ENCODE results near the gene GLIPR1.

Gene GLIPR1

DNA sequence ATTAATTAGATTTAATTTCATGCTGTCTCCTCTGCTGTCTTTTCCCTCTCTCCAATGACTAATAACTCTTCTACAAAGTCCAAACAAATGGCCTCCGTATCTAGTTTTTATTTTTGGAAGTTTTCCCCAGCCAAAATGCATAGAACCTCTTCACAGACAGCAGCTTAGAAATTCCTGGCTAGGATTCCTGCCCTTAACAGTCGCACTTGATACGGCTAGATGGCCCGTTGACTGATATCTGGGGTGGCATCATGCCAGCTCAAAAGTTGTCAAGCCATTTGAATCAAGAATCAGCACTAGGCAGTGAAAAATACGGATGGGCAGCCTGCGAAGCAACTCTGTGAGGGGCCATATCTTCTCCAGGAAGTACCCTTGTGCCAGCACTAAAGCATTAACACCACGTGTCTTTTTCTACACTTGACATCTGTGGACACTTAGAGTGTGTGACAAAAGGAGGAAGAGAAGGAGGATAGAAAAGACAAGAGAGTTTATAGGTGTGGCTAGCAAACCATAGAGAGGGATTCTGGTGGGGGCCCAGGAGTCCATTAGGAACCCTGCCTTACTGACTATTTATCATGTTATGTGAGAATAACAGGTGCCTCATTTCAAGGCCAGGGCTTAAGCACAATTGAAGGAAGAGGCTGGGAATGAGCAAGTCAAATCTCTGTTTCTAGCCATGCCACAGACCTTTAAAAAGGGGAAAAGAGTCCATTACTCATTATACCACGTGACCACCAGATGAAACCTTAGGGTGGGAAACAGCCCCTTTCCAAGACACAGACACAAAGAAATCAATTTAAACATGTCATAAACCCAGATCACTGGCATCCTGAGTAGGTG is 70.1 kb downstream of the GLIPR1 start:
- TF ChIP-seq, protein P1, sequence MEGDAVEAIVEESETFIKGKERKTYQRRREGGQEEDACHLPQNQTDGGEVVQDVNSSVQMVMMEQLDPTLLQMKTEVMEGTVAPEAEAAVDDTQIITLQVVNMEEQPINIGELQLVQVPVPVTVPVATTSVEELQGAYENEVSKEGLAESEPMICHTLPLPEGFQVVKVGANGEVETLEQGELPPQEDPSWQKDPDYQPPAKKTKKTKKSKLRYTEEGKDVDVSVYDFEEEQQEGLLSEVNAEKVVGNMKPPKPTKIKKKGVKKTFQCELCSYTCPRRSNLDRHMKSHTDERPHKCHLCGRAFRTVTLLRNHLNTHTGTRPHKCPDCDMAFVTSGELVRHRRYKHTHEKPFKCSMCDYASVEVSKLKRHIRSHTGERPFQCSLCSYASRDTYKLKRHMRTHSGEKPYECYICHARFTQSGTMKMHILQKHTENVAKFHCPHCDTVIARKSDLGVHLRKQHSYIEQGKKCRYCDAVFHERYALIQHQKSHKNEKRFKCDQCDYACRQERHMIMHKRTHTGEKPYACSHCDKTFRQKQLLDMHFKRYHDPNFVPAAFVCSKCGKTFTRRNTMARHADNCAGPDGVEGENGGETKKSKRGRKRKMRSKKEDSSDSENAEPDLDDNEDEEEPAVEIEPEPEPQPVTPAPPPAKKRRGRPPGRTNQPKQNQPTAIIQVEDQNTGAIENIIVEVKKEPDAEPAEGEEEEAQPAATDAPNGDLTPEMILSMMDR (IDR thresholded peaks at IDR 0.05) = no peak

GRCh38 chr12:75551477-75551876 is 70.9 kb downstream of the GLIPR1 start:
- TF ChIP-seq, protein P1 (IDR thresholded peaks at IDR 0.05) = no peak

DNA sequence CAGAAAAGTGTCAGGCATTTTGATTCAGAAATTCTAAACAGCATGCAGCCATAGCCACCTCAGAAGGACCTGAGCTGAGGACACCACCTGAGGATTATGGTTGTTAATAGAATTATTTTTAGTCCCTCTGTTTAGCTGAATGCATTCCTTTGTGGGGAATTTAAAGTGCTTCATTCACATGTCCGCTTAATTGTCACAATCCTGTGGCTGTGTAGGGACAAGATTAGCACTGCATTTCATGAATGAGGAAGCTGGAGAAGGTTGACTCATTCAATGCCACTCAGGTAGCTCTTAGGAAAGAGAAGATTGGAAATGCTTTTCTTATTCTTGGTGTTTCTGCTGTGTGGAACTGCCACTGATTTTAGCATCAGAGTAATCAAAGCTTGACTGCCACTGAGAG is 72.8 kb downstream of the GLIPR1 start:
- TF ChIP-seq, protein P1 (IDR thresholded peaks at IDR 0.05) = no peak

Data from LNCAP (cell line).